ENCODE results near the gene RPLP1.
"Not testable (repeated sequence)": the region's sequence is repeated elsewhere in the genome, so short reads cannot be mapped to it uniquely, and the experiment has no call there.

Gene RPLP1

DNA sequence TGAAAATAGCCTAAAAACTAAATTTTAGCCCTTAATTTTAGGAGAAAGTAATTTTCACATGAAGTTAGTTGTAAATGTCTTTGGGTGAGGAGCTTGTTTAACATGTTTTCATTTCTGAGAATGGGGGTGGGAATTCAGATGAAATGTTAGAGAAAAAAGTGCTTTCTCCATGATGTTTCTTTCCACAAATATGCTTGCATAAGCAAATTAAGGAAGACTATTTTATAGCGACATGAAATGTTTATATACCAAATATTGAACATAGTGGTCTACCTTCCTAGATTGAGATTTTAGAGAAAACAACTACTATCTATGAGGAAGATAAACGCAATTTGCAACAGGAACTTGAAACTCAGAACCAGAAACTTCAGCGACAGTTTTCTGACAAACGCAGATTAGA lies 13.0 kb upstream of the RPLP1 start:
- DNase-seq (ENCODE audit: extremely low read depth, insufficient read length), result no peak
- TF ChIP-seq, protein P1, sequence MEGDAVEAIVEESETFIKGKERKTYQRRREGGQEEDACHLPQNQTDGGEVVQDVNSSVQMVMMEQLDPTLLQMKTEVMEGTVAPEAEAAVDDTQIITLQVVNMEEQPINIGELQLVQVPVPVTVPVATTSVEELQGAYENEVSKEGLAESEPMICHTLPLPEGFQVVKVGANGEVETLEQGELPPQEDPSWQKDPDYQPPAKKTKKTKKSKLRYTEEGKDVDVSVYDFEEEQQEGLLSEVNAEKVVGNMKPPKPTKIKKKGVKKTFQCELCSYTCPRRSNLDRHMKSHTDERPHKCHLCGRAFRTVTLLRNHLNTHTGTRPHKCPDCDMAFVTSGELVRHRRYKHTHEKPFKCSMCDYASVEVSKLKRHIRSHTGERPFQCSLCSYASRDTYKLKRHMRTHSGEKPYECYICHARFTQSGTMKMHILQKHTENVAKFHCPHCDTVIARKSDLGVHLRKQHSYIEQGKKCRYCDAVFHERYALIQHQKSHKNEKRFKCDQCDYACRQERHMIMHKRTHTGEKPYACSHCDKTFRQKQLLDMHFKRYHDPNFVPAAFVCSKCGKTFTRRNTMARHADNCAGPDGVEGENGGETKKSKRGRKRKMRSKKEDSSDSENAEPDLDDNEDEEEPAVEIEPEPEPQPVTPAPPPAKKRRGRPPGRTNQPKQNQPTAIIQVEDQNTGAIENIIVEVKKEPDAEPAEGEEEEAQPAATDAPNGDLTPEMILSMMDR (IDR thresholded peaks at IDR 0.05; ENCODE audit: insufficient read depth, low read length, poor library complexity, severe bottlenecking), result no peak
- H3K4me3 ChIP-seq (replicated peaks; ENCODE audit: low read depth, low read length), result no peak overlapping the region
- H3K36me3 ChIP-seq (ENCODE audit: control insufficient read depth, insufficient read depth, low read length), result peaks cover 6% of the 10 kb centered on the region
- H3K27me3 ChIP-seq (replicated peaks; ENCODE audit: control insufficient read depth, insufficient read depth, low read length), result no peaks in the 10 kb centered on the region

DNA sequence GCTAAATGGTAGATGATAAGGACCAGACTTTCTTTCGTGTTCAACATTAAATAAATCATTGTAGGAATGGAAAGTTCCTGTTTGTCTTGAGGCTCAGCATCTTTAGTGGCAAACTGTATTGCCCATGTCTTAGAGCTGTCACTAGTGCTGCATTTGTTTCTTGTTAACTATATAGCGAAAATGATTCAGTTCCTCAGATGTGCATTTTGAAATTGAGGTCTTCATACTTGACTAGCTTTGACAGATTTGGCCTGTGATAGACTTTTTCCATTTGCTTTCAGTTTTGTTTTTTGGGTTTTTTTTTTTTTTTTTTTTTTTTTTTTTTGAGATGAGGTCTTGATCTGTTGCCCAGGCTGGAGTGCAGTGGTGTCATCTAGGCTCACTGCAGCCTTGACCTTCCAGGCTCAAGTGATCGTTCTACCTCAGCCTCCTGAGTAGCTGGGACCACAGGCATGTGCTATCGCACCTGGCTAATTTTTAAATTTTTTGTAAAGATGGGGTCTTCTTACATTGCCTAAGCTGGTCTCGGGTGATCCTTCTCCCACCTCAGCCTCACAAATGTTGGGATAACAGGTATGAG lies 9.5 kb upstream of the RPLP1 start:
- H3K4me3 ChIP-seq (replicated peaks; ENCODE audit: low read depth, low read length), result no peak overlapping the region
- TF ChIP-seq, protein P1 (IDR thresholded peaks at IDR 0.05; ENCODE audit: insufficient read depth, low read length, poor library complexity, severe bottlenecking), result no peak
- H3K27me3 ChIP-seq (replicated peaks; ENCODE audit: control insufficient read depth, insufficient read depth, low read length), result no peaks in the 10 kb centered on the region
- H3K36me3 ChIP-seq (ENCODE audit: control insufficient read depth, insufficient read depth, low read length), result peaks cover 8% of the 10 kb centered on the region
- DNase-seq (ENCODE audit: extremely low read depth, insufficient read length), result no peak

DNA sequence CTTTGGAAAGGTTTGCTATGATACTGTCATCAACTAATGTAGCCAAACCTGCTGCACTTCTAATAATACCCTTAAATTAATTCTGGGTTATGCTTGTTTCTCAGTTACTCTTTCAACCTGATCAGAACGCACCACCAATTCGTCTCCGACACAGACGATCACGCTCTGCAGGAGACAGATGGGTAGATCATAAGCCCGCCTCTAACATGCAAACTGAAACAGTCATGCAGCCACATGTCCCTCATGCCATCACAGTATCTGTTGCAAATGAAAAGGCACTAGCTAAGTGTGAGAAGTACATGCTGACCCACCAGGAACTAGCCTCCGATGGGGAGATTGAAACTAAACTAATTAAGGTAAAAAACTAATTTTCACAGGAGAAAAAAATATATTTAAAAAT lies 7.9 kb upstream of the RPLP1 start:
- TF ChIP-seq, protein P1 (IDR thresholded peaks at IDR 0.05; ENCODE audit: insufficient read depth, low read length, poor library complexity, severe bottlenecking), result no peak
- Histone ChIP-seq H3K4me3 (replicated peaks; ENCODE audit: low read depth, low read length) (no peak overlapping the region), H3K36me3 (ENCODE audit: control insufficient read depth, insufficient read depth, low read length) (peaks cover 5% of the 10 kb centered on the region), H3K27me3 (replicated peaks; ENCODE audit: control insufficient read depth, insufficient read depth, low read length) (no peaks in the 10 kb centered on the region)
- DNase-seq (ENCODE audit: extremely low read depth, insufficient read length), result no peak

DNA sequence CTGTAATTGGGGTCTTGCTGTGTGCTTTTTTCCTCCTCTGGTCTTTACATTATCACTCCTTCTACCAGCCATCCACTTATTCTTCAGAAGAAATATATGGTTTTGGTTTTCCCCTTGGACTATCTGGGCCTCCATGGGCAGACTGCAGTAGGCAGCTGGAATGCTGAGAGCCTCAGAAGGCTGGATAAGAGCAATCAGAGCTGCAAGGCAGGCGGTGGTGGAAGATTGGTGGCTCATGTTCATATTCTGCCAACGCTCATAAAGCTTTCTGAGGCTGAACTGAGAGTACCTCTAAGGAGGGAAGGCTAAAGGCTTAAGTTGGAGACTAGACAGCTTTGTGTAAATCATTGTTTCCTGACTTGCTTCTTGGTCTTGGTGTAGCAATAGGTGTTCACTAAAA lies 5.7 kb upstream of the RPLP1 start:
- Histone ChIP-seq H3K27me3 (replicated peaks; ENCODE audit: control insufficient read depth, insufficient read depth, low read length) (no peaks in the 10 kb centered on the region), H3K4me3 (replicated peaks; ENCODE audit: low read depth, low read length) (no peak overlapping the region), H3K36me3 (ENCODE audit: control insufficient read depth, insufficient read depth, low read length) (peaks cover 4% of the 10 kb centered on the region; the same call in 1 of the 2 replicates)
- TF ChIP-seq, protein P1 (IDR thresholded peaks at IDR 0.05; ENCODE audit: insufficient read depth, low read length, poor library complexity, severe bottlenecking), result no peak
- DNase-seq (ENCODE audit: extremely low read depth, insufficient read length), result no peak

- not testable (repeated sequence) for DNase-seq (ENCODE audit: extremely low read depth, insufficient read length); H3K4me3 ChIP-seq (replicated peaks; ENCODE audit: low read depth, low read length)
- peaks cover 10% of the 10 kb centered on the region for H3K36me3 ChIP-seq (ENCODE audit: control insufficient read depth, insufficient read depth, low read length)
Observed at GRCh38 chr15:69450221-69450620, 2.4 kb upstream of the RPLP1 start.

DNA sequence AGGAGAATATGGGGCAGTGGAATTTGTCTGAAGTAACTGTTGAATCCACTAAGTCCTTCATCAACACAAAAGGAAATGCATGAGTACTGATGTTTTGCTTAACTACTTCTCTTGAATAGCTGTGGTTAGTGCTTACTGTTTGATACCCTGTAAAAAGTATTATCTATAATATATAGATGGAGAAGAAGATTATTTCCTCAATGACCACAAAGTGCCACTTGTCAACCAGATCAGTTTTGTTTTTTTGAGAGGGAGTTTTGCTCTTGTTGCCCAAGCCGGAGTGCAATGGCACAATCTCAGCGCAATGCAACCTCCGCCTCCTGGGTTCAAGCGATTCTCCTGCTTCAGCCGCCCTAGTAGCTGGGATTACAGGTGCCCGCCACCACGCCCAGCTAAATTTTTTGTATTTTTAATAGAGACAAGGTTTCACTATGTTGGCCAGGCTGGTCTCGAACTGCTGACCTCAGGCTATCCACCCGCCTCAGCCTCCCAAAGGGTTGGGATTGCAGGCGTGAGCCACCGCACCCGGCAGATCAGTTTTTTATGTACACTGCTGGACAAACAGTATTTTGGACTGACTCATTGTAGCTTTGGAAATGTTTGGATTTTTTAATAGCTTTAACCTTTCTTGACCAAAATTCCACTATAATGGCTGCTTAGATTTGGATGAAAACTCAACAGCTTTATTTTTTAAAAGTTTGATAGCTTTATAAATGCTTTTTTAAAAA lies 1.5 kb upstream of the RPLP1 start:
- no peak for DNase-seq (ENCODE audit: extremely low read depth, insufficient read length)
- no peaks in the 10 kb centered on the region for H3K27me3 ChIP-seq (replicated peaks; ENCODE audit: control insufficient read depth, insufficient read depth, low read length)
- TF ChIP-seq, protein P1 (IDR thresholded peaks at IDR 0.05; ENCODE audit: insufficient read depth, low read length, poor library complexity, severe bottlenecking), result no peak
- no peak overlapping the region for H3K4me3 ChIP-seq (replicated peaks; ENCODE audit: low read depth, low read length)
- peaks cover 13% of the 10 kb centered on the region for H3K36me3 ChIP-seq (ENCODE audit: control insufficient read depth, insufficient read depth, low read length)

More at GRCh38 chr15:69450221-69450620, 2.4 kb upstream of the RPLP1 start:
- not testable (repeated sequence) for H3K27me3 ChIP-seq (replicated peaks; ENCODE audit: control insufficient read depth, insufficient read depth, low read length)
